GM18907 (cell line): Measurements from ENCODE around the gene ACAP3.
A peak's percentile ranks its signal among the peaks of the same experiment; 100 is the strongest.

Experiments
- ATAC-seq: cut with Tn5 transposase; IDR thresholded peaks from one replicate; pipeline ENCODE4 v1.9.1; 2021; ENCODE audit warnings: mild to moderate bottlenecking, moderate library complexity; ENCODE audit not compliant: unreplicated experiment

Gene ACAP3

GRCh38 chr1:1286313-1287261 lies 21.1 kb downstream of the ACAP3 start:
- no peak for ATAC-seq

DNA sequence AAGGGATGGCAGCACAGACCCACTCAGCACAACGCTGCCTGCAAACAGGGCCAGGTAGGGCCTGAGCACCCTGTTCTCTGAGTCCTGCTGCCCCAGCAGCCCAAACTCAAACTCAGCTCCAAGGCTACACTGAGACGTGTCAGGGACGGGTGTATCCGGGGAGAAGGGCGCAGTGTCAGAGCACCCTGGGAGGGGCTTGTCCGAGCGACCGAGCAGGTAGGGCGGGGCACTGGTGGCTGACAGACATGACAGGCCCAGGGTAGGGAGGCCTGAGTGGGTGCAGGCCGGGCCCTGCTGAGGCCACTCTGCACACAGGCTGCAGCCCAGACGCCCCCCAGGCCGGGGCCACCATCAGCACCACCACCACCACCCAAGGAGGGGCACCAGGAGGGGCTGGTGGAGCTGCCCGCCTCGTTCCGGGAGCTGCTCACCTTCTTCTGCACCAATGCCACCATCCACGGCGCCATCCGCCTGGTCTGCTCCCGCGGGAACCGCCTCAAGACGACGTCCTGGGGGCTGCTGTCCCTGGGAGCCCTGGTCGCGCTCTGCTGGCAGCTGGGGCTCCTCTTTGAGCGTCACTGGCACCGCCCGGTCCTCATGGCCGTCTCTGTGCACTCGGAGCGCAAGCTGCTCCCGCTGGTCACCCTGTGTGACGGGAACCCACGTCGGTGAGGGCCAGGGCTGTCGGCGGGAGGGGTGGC lies 22.0 kb downstream of the ACAP3 start:
- ATAC-seq = no peak

DNA sequence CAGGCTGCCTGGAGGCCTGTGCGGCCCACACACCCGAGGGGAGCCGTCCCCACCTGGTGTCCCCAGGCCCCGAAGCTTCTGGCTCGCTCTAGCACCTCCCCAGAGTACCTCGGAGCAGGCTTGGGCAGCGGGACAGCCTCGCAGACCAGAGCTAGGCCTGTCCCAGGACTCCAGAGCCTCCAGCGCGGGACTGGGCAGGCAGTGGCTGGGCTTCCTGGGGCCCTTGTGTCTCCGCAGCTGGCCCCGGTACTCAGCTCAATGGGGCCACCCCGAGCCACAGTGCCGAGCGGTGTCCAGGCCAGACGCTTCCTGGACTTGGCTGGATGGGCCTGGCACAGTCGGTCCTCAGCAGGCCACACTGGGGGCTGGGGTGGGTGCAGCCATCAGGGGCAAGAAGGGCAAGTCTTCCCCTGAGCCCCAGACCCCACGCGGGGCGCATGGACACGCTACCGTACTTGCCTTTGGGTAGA lies 22.6 kb downstream of the ACAP3 start:
- ATAC-seq = no peak

GRCh38 chr1:1284221-1285101 lies 23.3 kb downstream of the ACAP3 start:
- ATAC-seq = no peak

GRCh38 chr1:1283821-1284220 lies 23.9 kb downstream of the ACAP3 start:
- ATAC-seq = no peak

DNA sequence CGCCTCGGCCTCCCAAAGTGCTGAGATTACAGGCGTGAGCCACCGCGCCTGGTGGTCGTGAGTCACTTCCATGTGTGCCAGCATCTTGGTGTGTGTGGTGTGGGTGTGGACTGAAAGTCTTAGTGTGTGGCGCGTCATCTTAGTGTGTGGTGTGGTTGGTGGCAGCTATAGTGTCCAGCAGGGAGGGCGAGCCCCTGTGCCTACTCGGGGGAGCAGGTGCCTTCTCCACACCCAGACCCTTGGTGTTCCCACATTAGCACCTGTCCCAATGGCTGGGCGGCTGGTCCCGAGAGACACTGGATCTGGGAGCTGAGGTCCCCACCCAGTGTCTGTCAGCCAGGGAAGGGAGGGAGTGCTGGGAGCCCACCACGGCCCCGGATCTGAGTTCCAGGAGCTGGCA lies 24.7 kb downstream of the ACAP3 start:
- no peak for ATAC-seq

DNA sequence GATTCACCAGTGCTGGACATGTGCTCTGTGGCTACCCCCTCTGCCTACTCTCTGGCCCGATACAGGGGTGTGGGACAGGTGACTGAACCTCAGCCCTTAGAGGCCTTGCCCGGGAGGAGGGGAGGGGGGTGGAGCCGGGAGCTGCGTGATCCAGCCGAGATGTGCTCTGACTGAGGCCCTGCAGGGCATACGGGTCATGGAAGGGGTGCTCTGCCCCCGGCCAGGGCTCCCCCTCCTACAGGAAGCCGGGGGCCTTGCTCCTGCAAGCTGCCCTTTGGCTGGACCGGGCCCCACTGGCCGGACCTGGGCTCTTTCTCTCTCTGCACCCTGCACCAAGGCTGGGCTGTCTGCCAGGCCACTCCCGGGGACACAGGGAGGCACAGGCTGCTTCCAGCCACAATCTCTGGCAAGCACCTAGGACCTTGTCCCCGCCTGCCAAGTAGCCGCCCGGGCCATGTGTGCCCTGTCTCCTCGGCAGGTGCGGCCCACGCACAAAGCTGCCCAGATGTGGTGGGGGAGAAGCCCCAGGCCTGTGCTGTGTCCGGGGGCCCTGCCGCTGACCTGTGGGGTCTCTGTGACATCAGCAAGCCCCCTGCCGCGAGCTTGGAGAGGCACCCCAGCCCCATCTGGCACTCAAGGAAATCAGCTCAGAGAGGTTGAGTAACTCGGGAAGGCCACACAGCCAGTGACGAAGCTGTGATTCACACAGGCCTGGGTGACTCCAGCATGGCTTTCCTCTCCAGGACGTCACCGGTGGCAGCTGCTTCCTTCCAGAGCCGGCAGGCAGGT lies 26.0 kb downstream of the ACAP3 start:
- ATAC-seq = no peak

GRCh38 chr1:1280782-1281481 lies 26.8 kb downstream of the ACAP3 start:
- no peak for ATAC-seq

DNA sequence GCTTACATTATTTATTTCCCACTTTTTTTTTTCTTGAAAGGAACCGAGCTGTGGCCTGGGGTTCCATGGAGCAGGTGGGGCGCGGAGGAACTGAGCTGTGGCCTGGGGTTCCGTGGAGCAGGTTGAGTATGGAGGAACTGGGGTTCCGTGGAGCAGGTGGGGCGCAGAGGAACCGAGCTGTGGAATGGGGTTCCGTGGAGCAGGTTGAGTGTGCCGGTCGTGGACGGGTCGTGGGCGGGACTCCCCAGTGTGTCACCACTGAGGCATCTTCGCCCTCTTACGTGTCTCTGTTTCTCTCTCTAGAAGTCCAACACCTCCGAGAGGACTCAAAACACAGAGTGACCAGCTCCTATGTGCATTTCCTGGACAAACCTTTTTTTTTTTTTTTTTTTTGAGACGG lies 28.7 kb downstream of the ACAP3 start:
- no peak for ATAC-seq

- no peak for ATAC-seq
Measured at GRCh38 chr1:1278620-1279019, 29.1 kb downstream of the ACAP3 start.

DNA sequence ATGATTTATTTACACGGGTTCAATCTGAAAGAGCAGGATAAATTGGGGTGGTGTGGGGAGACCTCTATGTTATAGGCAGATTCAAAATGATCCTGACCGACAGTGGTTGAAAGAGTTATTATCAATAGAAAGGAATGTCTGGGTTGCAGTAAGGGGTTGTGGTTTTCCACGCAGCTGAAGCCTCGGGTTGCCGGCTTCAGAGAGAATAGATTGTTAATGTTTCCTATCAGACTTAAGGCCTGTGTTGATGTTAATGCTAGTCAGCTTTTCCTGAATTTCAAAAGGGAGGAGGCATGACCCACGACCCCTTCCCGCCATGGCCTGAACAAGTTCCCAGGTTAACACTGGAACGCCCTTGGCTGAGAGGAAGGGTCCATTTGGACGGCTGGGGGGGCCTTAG lies 31.9 kb downstream of the ACAP3 start:
- ATAC-seq = no peak

DNA sequence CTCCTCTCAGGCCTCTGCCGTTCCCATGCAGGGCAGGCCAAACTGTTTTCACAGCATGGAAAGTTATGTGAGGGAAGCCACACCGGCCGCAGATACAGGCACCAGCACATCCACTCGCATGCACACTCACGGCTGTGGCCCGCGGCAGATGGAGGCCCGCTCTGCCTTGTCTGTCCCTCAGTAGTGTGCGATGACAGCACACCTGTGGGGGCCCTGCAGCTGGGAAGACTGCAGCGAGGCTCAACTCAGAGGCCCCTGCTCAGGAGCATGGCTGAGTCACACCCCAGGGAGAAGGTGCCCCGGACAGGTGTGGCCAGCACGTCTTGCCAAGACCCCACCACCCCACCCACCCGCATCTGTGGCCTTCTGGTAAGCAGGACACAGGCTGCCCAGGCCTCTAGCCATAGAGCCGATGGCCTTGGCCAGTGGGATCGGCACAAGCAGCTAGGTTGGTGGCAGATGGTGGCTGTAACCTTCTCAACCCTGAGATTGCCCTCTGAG lies 32.7 kb downstream of the ACAP3 start:
- no peak for ATAC-seq

GRCh38 chr1:1274299-1274930 lies 33.3 kb downstream of the ACAP3 start:
- peak; percentile 28 for ATAC-seq

- ATAC-seq = peak; percentile 77
Measured at GRCh38 chr1:1273512-1274298, 34.0 kb downstream of the ACAP3 start, which contains the start of gene UBE2J2. UBE2J2 (minus strand) TSS chr1:1273854; CDS start chr1:1267992, 5,862 bp downstream.

DNA sequence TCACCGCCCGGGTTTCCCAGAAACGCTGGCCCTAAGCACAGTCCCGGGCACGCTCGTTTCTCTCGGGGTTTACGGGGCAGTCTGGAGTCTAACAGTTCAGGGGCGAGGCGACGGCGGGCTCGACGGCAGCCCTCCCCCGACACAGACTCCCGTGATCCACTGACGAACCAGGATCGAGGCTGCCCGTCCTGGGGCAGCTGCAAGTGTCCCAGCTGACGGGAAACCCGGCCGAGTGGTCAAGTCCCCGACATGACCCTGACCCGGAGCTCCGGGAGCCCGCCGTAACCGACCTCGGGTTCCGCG lies 34.6 kb downstream of the ACAP3 start:
- peak; percentile 22 for ATAC-seq

DNA sequence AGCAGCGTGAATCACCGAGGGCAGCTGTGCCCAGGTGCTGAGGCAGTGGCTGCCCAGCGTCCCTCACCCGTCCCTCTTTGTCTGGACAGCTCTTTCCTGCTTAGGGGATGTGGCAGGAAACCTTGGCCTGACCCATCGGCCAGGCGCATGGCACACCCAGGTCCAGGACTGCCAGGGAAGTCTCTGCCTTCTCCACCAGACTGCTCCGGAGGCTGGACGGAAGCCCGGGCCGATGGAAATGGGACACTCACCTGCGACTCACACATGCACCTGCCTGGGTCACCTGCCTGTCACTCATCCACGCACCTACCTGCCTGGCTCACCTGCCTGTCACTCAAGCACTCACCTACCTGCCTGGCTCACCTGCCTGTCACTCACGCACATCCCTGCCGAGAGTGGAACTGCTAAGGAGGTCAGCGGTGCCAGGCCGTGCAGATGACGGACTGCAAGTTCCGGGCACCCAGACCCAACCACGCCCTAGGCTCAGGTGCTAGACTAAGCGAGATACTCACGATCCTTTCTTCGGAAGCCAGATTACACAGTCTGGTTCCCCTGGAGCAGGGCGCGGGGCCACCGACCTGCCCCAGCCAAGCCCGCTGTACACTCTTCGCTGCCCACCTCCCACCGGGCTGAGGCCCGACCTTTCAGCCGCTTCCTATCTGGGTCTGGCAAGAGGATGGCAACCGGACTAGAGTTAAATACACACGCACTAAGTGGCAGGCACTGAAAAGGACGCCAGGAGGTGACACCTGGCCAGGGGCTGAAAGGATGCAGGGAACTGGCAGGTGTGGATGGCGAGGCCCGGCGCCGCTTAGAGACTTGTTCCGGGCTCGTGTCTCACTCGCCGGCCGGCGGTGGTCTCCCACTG lies 35.2 kb downstream of the ACAP3 start:
- peak; percentile 5 for ATAC-seq

- ATAC-seq = no peak
Measured at GRCh38 chr1:1270813-1271212, 36.9 kb downstream of the ACAP3 start.
